GM21381 (cell line): ENCODE results near the gene C10orf90.

Experiments used
- ATAC-seq: cut with Tn5 transposase; IDR thresholded peaks from one replicate; pipeline ENCODE4 v1.9.1; 2021; ENCODE audit warnings: mild to moderate bottlenecking, moderate library complexity; ENCODE audit not compliant: unreplicated experiment

Gene C10orf90, protein sequence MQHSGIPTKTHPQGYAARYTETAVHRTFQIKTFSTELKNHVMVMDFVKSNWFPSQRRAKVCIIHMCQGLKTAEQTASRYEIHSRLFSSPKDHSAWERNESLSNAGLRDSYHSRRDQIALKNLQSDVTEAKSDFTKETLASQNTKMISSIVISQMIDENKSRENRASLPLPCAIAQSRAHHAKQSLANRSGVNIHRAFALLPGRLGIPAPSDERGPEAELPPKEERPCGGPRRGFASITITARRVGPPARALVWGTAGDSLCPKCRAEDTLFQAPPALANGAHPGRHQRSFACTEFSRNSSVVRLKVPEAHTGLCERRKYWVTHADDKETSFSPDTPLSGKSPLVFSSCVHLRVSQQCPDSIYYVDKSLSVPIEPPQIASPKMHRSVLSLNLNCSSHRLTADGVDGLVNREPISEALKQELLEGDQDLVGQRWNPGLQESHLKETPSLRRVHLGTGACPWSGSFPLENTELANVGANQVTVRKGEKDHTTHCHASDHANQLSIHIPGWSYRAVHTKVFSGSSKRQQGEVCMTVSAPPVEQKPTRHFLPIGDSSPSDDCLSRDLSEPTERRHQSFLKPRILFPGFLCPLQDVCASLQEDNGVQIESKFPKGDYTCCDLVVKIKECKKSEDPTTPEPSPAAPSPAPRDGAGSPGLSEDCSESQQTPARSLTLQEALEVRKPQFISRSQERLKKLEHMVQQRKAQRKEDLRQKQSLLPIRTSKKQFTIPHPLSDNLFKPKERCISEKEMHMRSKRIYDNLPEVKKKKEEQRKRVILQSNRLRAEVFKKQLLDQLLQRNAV

GRCh38 chr10:126670056-126670894 is at the start of gene C10orf90:
TSS of gene C10orf90 (minus strand) at chr10:126670693. CDS start at chr10:126670480, 213 bp downstream.
- no peak for ATAC-seq

DNA sequence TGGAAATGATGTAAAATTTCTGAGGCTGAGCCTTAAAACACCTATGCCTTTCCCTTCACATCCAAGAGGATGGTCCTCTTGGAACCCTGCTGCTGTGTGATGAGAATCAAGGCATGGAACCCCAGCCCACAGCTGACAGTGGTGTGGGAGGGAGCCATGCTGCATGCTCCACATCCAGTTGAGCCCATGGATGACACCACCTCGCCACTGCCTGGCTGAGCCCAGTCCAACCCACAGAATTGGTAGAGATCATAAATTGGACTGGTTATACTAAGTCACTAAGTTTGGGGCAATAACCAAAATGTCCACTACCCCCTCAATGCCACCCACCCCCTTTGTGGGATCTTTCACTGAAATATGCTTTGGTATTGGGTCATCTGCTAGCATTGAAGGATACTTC is 45.9 kb upstream of the C10orf90 start:
- ATAC-seq: no peak

GRCh38 chr10:126713594-126713993 is 43.1 kb upstream of the C10orf90 start:
- no peak for ATAC-seq

GRCh38 chr10:126712681-126713080 is 42.2 kb upstream of the C10orf90 start:
- no peak for ATAC-seq

GRCh38 chr10:126705951-126706565 is 35.6 kb upstream of the C10orf90 start:
- no peak for ATAC-seq

DNA sequence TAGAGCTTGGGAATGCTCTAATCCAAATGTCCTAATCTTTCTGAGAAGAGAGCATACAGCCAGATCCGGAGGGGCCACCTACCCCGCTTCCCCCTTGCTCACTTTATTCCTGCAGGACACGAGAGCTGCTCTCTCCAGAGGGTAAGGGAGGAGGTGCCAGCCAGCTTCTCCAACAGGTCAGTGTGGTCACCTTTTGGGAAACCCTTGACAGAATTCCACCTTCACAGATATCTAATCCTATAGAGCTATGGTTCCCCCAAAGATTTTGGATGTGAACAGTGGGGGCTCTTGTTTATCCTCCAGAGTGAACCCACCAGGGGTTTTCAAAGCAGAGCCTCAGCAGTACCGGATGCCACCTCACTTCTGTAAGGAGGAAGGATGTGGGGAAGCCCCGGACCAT is 34.6 kb upstream of the C10orf90 start:
- no peak for ATAC-seq

DNA sequence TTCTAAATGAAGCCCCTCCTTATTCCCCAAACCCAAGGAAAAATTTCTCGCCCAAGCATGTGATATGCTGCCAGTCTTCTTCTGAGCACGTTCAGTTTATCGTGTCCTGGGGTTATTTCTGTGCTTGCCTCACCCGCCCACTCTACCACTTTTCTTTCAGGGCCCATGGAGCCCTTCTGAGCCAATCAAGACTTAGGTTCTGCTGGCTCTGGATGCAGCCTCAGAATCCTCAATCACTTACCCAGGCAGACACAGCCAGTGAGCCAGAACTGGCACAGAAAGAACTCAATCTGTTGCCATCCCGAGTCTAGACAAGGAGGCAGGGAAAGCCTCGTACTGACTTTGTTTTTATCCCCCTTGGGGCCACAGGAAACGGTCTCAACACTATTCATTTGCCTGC is 34.2 kb upstream of the C10orf90 start:
- no peak for ATAC-seq

DNA sequence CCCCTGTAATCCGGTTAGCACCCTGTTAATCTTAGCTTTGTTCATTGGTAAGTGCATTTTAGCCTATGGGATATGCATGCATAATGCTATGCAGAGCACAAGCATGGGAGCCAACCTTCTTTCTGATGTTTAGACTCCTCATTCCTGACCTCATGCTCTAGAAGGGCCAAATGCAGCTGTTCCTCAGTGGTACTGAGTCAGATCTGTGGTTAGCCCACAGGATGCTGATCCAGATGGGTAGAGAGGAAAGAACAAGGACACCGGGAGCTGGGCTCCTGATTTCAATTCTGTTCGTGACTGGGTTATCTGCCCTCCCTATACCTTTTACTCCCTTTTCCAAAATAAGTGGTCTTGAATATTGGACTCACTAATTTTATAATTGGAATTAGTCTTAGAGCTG is 31.7 kb upstream of the C10orf90 start:
- ATAC-seq: no peak

DNA sequence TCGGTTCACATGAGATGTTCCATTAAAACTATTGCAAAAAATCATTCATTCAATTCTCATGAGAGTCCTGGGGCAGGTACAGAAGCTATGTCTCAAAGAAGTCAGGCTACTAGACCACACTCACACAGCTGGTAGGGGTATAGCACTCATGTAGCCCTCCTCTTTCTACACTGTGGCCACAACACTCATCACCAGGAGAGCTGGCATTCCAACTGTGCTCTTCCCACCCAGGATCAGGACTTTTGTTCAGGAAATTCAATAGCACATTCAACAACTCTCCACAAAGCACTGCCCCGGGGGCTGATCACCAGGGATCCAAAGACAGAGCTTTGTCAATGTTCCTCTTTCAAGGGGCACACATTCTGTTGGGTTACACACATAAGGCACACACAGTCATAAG is 31.0 kb upstream of the C10orf90 start:
- no peak for ATAC-seq

DNA sequence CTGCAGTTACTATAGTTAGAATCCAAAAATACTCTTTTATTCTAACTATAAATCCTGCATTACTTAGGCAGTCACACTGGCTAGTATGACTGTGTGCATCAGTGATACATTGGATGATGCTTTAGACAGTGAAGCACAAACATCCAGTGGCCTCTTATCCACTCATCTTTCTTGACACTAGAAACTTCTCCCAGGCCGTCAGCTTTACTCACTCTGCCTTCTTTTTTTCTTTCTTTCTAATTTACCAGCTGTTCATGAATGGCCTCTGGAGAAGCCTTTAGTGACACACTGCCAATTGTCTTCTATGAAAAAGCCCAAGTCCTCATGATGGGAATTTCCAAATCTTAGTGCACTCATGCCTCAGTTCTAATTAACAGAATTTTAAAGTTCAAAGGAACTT is 26.2 kb upstream of the C10orf90 start:
- ATAC-seq: no peak

GRCh38 chr10:126691456-126691855 is 21.0 kb upstream of the C10orf90 start:
- no peak for ATAC-seq

DNA sequence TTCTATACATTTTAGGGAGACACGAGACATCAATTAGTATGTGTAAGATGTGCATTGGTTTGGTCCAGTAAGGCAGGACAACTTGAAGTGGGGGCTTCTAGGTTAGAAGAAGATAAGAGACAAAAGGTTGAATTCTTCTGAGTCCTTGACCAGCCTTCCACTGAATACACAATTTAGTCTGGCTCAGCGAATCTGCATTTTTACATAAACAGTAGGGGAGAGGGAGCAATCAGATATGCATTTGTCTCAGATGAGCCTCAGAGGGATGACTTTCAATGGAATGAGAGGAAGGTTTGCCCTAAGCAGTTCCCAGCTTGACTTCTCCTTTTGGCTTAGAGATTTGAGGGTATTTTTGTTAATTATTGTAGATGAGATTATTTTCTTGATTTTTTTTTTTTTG is 20.0 kb upstream of the C10orf90 start:
- no peak for ATAC-seq

- no peak for ATAC-seq
These were observed 19.0 kb upstream of the C10orf90 start for GRCh38 chr10:126689461-126689994.

- no peak for ATAC-seq
These were observed 16.7 kb upstream of the C10orf90 start for GRCh38 chr10:126687121-126687606.

- no peak for ATAC-seq
These were observed 16.2 kb upstream of the C10orf90 start for GRCh38 chr10:126686719-126687118.

DNA sequence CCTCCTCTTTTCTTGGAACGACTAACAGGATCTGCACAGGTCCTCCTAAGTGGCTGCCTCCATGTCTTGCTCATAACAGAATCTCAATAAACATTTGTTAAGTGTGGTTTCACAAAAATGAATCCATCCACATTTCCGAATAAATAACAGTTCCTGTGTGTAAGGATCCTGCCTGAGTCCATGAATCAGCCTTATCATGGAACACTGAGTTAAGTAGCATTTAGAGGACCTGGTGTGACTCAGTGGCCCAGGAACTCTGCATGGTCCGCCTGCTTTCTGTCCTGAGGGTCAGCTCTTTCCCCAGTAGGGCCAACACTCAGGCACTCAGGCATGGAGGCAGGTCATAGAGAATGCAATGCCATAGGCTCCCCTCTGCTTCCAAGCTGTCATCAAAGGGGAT is 15.8 kb upstream of the C10orf90 start:
- ATAC-seq: no peak

DNA sequence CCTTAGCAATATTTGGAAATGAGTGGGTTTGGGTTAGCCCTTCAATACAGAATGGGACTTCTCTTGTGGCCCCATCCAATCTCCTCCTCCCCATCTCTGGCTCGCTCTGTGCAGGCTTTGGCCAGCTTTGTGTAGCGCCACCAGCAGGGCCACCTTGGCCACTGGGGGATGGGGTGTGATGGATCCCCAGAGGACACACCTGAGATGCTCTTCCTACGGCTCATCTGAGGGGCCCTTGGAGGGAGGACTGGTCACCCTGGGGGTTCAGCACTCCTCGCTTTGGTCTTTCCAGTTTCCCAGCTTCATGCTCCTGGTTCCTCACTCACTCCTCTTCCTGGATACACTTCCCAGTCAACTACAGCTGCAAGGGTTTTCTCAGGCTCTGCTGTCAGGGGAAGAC is 15.3 kb upstream of the C10orf90 start:
- no peak for ATAC-seq

DNA sequence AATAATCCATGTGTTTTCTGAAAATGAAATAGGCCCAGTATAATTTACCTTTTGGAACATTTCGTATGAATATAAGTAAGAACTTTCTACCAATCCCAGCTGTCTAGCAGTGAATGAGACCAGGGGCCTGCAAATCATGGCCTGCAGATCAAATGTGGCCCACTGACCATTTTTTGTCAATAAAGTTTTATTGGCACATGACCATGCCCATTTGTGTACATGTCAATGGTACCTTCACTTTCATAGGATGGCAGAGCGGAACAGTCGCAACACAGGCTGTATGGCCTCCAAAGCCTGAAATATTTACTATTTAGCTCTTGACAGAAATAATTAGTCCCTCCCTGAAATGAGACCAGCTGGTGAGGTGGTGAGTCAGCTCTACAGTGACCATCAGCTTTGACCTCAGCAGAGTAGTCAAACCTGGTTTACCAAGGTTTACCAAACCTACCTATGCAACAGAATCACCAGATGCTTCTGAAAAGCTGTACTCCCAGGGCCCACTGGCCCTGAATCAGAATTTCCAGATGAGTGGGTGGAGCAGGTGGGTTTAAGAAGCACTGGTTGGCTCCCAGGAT is 13.8 kb upstream of the C10orf90 start:
- ATAC-seq: no peak

- ATAC-seq: no peak
These were observed 13.0 kb upstream of the C10orf90 start for GRCh38 chr10:126683466-126683865.
